Nephron (organoid): ENCODE data around the gene ERRFI1.

Experiments used
- H3K27ac Mint-ChIP-seq, 3 experiments: 2 replicates each; pipeline ENCODE4 v1.8.0; 2020; ENCODE audit warnings: mixed read lengths in 3 of 3, mild to moderate bottlenecking in 2 of 3, moderate library complexity in 1 of 3
- H3K27me3 Mint-ChIP-seq: 2 replicates; pipeline ENCODE4 v1.8.0; 2021; ENCODE audit warnings: low read depth, mild to moderate bottlenecking, moderate library complexity, mixed read lengths
- H3K36me3 Mint-ChIP-seq: 2 replicates; pipeline ENCODE4 v1.8.0; 2020; ENCODE audit warnings: low read depth, mixed read lengths
- H3K4me1 Mint-ChIP-seq: 2 replicates; pipeline ENCODE4 v1.8.0; 2020; ENCODE audit warnings: mixed read lengths
- H3K4me3 Mint-ChIP-seq, 3 experiments: 2 replicates each; pipeline ENCODE4 v1.8.0; 2020; ENCODE audit warnings: mild to moderate bottlenecking in 3 of 3, mixed read lengths in 3 of 3, moderate library complexity in 2 of 3
- H3K9me3 Mint-ChIP-seq: 2 replicates; pipeline ENCODE4 v1.8.0; 2020; ENCODE audit warnings: mixed read lengths
- CTCF ChIP-seq, 3 experiments: fragments of 200-600 bp; sonication (generic); IDR thresholded peaks; one replicate each; pipeline ENCODE4 v1.5.0; 2021; ENCODE audit warnings: antibody characterized with exemption in 3 of 3; ENCODE audit not compliant: unreplicated experiment in 3 of 3

Gene ERRFI1

GRCh38 chr1:8033322-8033721 lies 7.2 kb upstream of the ERRFI1 start:
- H3K36me3 Mint-ChIP-seq = no peaks in the 10 kb centered on the region
- peak overlapping the region in 1 of 3 experiments; percentile 3 for H3K27ac Mint-ChIP-seq
- no peak for TF ChIP-seq CTCF (IDR thresholded peaks at IDR 0.05; ENCODE audit: unreplicated experiment in 3 of 3)

DNA sequence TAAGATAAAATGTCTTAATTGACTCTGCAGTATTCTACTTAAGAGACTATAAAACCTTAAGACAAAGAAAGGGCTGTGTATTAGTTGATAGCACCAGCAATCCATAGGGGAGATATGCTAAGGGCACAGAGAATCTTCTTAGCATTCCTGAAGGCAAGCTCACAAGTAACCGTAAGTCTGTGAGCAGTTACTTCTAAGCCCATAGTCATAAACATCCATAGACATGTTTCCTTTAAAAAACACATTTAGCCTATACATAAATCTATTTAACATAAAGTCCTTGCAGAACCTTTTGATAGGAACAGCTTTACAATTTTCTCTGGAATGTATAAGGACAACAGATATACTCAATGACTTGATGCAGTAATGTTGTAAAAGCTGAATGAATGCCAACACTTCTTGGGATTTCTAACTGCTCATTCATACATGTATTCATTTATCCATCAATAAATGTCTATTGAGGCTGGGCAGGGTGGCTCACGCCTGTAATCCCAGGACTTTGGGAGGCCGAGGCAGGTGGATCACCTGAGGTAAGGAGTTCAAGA lies 6.3 kb upstream of the ERRFI1 start:
- Mint-ChIP-seq H3K27me3 (peaks cover 7% of the 10 kb centered on the region), H3K4me3 (no peak overlapping the region), H3K9me3 (no peaks in the 10 kb centered on the region), H3K27ac (peak overlapping the region in 1 of 3 experiments; percentile 11), H3K4me1 (peaks cover 12% of the 10 kb centered on the region), H3K36me3 (no peaks in the 10 kb centered on the region)
- TF ChIP-seq CTCF (IDR thresholded peaks at IDR 0.05; ENCODE audit: unreplicated experiment in 3 of 3) = no peak

More at GRCh38 chr1:8033322-8033721, 7.2 kb upstream of the ERRFI1 start:
- H3K4me1 Mint-ChIP-seq = peaks cover 3% of the 10 kb centered on the region
- H3K9me3 Mint-ChIP-seq = no peaks in the 10 kb centered on the region
- peaks cover 7% of the 10 kb centered on the region for H3K27me3 Mint-ChIP-seq
- no peak overlapping the region for H3K4me3 Mint-ChIP-seq

GRCh38 chr1:8031176-8031785 lies 5.2 kb upstream of the ERRFI1 start:
- Mint-ChIP-seq H3K36me3 (no peaks in the 10 kb centered on the region), H3K9me3 (no peaks in the 10 kb centered on the region), H3K4me3 (no peak overlapping the region), H3K27ac (no peak overlapping the region), H3K27me3 (peaks cover 7% of the 10 kb centered on the region), H3K4me1 (peaks cover 21% of the 10 kb centered on the region)
- peak; percentile 66 to 86 (median 83) for TF ChIP-seq CTCF (IDR thresholded peaks at IDR 0.05; ENCODE audit: unreplicated experiment in 3 of 3)

DNA sequence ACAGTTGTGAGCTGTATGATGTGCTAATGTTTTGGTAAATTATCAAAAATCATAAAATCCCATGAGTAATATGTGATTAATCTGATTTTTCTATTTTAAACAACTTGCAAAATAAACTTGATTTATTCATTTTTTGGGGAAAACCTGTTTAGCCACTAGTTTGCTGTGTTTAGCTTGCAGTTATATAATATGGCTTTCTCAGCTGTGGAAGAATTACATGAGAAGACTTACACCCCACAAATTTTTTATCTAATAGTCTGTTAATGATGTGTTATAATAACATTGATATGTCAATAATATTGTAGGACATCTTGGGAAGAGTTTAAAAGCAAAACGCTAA lies 2.4 kb upstream of the ERRFI1 start:
- peak overlapping the region in 2 of 3 experiments; percentile 58 to 89 for H3K27ac Mint-ChIP-seq
- H3K4me1 Mint-ChIP-seq = peaks cover 34% of the 10 kb centered on the region
- no peak for TF ChIP-seq CTCF (IDR thresholded peaks at IDR 0.05; ENCODE audit: unreplicated experiment in 3 of 3)
- H3K9me3 Mint-ChIP-seq = no peaks in the 10 kb centered on the region
- H3K27me3 Mint-ChIP-seq = peaks cover 3% of the 10 kb centered on the region
- H3K36me3 Mint-ChIP-seq = no peaks in the 10 kb centered on the region
- H3K4me3 Mint-ChIP-seq = peak overlapping the region; percentile 85 to 88 (median 88)

- no peak for TF ChIP-seq CTCF (IDR thresholded peaks at IDR 0.05; ENCODE audit: unreplicated experiment in 3 of 3)
- Mint-ChIP-seq H3K4me3 (peak overlapping the region; percentile 85 to 88 (median 88)), H3K9me3 (no peaks in the 10 kb centered on the region), H3K27me3 (peaks cover 3% of the 10 kb centered on the region), H3K27ac (peak overlapping the region; percentile 58 to 89 (median 88)), H3K36me3 (no peaks in the 10 kb centered on the region), H3K4me1 (peaks cover 34% of the 10 kb centered on the region)
Observed at GRCh38 chr1:8027748-8028570, 1.9 kb upstream of the ERRFI1 start.
